H1 (cell line): ENCODE measurements around the gene SAG. TPM values are rescaled to one million over a fixed set of nuclear protein-coding genes. Genes with fewer than 3 reads are reported as not detected.

Experiments used
- KDM5A ChIP-seq: fragments of 200-600 bp; IDR thresholded peaks from 2 replicates; pipeline ENCODE4 v1.7.1; 2012; ENCODE audit warnings: mild to moderate bottlenecking, low read length, inconsistent platforms, mixed read lengths
- polyA plus RNA-seq, 7 experiments: library from polyadenylated mRNA; depleted of rRNA in 3 of 7; stranded (reverse) in 5 of 7; unstranded in 2 of 7; fragments of >200 nt in 5 of 7; fragments of 200-250 nt in 2 of 7; gene quantifications; 1 replicate in 5 of 7; 2 replicates in 1 of 7; 4 replicates in 1 of 7; pipeline versions ENCODE4 v1.2.1 to v1.2.3, GENCODE V29; 2011 to 2013; ENCODE audit warnings: missing spikeins in 2 of 7, mixed read lengths in 2 of 7
- total RNA-seq: library from RNA; stranded (reverse); fragmentation: NEBNext Ultra II Directional; extraction: Animal tissue kit (Norgen Biotek cat#: 25700); gene quantifications from 2 replicates; pipeline ENCODE4 v1.2.1, GENCODE V29; 2021

Gene SAG
- total and polyA plus RNA-seq, 2 of the 8 experiments (the other 6 are each of a cell fraction or from before 2014, with no cell fraction given), result not detected

GRCh38 chr2:233329489-233330135, 22.0 kb downstream of the SAG start (continued):
- no peak for TF ChIP-seq KDM5A
